ENCODE results near the gene HSP90AB1.

DNA sequence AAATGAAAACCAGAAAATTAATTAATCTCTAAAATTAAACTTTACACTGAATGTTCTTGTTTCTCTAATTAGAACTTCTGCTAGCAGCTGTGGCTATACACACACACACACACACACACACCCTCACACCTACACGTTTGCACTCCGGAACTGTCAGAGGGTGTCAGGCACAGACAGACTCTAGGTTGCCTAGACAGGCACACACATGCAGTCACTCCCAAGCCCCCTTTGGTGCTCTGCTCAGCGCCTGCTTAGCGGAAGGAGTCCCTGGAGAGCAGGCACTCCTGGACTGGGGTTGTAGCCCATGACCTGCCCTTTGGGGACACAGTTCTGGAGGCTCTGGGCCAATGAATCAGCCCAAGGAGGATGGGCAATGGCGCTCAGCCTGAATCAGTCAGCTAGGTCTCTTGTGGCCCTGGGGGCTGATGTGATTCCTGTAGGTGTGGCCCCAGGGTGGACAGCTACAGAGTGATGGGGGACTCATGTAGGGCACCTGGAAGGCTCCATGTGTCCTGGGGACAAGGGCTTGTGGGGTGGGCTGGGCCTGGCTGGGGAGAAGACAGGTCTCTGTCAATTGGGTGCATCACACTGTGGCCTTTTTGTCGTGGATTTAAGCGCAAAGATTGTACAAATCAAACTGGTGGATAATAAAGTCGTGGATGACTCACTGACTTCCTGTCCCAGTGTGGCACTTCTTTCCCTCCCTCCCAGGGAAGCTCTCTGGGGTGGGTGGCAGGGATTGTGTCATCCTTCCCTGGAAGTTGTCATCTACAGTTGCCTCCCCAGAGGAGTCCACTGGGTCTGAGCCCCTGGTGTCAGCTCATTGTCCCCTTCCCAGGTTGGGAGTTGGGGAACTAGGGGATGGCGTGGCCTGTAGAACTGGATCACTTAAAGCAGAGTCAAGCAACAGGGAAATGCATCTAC, 32.1 kb downstream of the HSP90AB1 start:
- TF ChIP-seq, protein P1, sequence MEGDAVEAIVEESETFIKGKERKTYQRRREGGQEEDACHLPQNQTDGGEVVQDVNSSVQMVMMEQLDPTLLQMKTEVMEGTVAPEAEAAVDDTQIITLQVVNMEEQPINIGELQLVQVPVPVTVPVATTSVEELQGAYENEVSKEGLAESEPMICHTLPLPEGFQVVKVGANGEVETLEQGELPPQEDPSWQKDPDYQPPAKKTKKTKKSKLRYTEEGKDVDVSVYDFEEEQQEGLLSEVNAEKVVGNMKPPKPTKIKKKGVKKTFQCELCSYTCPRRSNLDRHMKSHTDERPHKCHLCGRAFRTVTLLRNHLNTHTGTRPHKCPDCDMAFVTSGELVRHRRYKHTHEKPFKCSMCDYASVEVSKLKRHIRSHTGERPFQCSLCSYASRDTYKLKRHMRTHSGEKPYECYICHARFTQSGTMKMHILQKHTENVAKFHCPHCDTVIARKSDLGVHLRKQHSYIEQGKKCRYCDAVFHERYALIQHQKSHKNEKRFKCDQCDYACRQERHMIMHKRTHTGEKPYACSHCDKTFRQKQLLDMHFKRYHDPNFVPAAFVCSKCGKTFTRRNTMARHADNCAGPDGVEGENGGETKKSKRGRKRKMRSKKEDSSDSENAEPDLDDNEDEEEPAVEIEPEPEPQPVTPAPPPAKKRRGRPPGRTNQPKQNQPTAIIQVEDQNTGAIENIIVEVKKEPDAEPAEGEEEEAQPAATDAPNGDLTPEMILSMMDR (IDR thresholded peaks at IDR 0.05; ENCODE audit: insufficient read depth, low read depth, low read length): no peak
- TF ChIP-seq EZH2 (IDR thresholded peaks at IDR 0.05; ENCODE audit: insufficient read depth, low read length): no peak

All from astrocyte (in vitro differentiated cells and primary cell).